ENCODE measurements around the gene TIGD4. TPM values are rescaled to one million over a fixed set of nuclear protein-coding genes. Genes with fewer than 3 reads are reported as not detected.

TIGD4 gene
- total RNA-seq, 1 experiment from 2014 or later, result 0.33 TPM

DNA sequence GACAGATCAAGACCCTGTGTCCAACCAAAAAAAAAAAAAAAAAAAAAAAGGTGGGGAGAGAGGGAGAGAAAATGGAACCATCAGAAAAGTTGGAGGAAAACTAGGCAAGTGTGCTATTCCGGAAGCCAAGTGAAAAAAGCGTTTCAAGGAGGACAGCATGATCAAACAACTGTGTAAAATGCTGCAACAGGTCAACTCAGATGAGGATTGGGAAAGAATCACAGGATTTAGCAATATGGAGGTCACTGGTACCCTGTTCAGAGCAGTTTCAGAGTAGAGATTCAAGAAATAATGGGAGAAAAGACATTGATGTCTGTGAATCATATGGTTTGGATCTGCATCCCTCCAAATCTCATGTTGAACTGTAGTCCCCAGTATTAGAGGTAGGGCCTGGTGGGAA, 47.5 kb downstream of the TIGD4 start:
- DNase-seq (ENCODE audit: low read depth, low spot score) (no peak), ATAC-seq (no peak)
- CTCF ChIA-PET, result no interaction called here
- POLR2A ChIA-PET, result no interaction called here
- Histone ChIP-seq H3K4me1 (ENCODE audit: control insufficient read depth, insufficient read depth, low read length) (no peaks in the 10 kb centered on the region), H3K36me3 (ENCODE audit: control insufficient read depth, insufficient read depth, low read length) (no peaks in the 10 kb centered on the region), H3K4me3 (ENCODE audit: low read depth in 2 of 2, low read length in 2 of 2) (no peak overlapping the region), H3K27ac (ENCODE audit: low read length) (no peak overlapping the region), H3K27me3 (ENCODE audit: control insufficient read depth, insufficient read depth, low read length) (peaks cover 4% of the 10 kb centered on the region; the same call in 1 of the 2 replicates), H3K9me3 (ENCODE audit: control insufficient read depth, insufficient read depth, low read depth, low read length) (no peaks in the 10 kb centered on the region)
- intact Hi-C loops (cut with micrococcal nuclease; ENCODE audit: unreplicated experiment) (no loop called here), in situ Hi-C loops (cut with HindIII; ENCODE audit: low pct_unique_long_range_greater_than_20kb, low sequenced_read_pairs) (no loop called here)
- TF ChIP-seq TCF7L2 (IDR thresholded peaks at IDR 0.05; ENCODE audit: low read depth, low read length) (no peak), POLR2AphosphoS5 (IDR thresholded peaks at IDR 0.05; ENCODE audit: low read depth, low read length) (no peak), SIN3A (IDR thresholded peaks at IDR 0.05; ENCODE audit: borderline replicate concordance, insufficient read depth, low read depth, low read length) (no peak)
- TF ChIP-seq, protein P1, sequence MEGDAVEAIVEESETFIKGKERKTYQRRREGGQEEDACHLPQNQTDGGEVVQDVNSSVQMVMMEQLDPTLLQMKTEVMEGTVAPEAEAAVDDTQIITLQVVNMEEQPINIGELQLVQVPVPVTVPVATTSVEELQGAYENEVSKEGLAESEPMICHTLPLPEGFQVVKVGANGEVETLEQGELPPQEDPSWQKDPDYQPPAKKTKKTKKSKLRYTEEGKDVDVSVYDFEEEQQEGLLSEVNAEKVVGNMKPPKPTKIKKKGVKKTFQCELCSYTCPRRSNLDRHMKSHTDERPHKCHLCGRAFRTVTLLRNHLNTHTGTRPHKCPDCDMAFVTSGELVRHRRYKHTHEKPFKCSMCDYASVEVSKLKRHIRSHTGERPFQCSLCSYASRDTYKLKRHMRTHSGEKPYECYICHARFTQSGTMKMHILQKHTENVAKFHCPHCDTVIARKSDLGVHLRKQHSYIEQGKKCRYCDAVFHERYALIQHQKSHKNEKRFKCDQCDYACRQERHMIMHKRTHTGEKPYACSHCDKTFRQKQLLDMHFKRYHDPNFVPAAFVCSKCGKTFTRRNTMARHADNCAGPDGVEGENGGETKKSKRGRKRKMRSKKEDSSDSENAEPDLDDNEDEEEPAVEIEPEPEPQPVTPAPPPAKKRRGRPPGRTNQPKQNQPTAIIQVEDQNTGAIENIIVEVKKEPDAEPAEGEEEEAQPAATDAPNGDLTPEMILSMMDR (IDR thresholded peaks at IDR 0.05), result no peak
- TF ChIP-seq, protein P2, sequence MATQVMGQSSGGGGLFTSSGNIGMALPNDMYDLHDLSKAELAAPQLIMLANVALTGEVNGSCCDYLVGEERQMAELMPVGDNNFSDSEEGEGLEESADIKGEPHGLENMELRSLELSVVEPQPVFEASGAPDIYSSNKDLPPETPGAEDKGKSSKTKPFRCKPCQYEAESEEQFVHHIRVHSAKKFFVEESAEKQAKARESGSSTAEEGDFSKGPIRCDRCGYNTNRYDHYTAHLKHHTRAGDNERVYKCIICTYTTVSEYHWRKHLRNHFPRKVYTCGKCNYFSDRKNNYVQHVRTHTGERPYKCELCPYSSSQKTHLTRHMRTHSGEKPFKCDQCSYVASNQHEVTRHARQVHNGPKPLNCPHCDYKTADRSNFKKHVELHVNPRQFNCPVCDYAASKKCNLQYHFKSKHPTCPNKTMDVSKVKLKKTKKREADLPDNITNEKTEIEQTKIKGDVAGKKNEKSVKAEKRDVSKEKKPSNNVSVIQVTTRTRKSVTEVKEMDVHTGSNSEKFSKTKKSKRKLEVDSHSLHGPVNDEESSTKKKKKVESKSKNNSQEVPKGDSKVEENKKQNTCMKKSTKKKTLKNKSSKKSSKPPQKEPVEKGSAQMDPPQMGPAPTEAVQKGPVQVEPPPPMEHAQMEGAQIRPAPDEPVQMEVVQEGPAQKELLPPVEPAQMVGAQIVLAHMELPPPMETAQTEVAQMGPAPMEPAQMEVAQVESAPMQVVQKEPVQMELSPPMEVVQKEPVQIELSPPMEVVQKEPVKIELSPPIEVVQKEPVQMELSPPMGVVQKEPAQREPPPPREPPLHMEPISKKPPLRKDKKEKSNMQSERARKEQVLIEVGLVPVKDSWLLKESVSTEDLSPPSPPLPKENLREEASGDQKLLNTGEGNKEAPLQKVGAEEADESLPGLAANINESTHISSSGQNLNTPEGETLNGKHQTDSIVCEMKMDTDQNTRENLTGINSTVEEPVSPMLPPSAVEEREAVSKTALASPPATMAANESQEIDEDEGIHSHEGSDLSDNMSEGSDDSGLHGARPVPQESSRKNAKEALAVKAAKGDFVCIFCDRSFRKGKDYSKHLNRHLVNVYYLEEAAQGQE (IDR thresholded peaks at IDR 0.05; ENCODE audit: insufficient read depth in 1 of 2, low read depth in 2 of 2, low read length in 1 of 2), result no peak
- BruUV-seq (replicated peaks), result no TSS peak

DNA sequence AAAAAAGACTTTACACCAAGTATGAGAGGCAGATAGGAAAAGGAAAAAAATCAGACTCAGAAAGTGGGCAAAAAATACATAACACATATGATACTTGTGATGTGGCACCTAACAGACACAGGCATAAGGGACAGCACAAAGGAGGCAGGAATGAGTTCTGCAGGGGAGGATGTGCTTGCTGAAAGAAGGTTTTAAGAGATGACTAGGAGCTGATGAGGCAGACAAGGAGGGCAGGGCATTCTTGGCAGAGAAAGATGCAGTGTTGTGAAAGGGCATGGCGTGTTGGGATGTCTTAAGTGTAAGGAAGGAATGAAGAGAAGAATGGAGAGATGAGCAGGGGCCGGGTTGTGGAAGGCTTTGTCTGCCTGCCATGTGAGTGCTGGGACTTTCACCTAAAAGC, 50.1 kb downstream of the TIGD4 start:
- no peak overlapping the region for H3K4me3 ChIP-seq (ENCODE audit: low read depth in 2 of 2, low read length in 2 of 2)
- no peaks in the 10 kb centered on the region for H3K4me1 ChIP-seq (ENCODE audit: control insufficient read depth, insufficient read depth, low read length)
- in situ Hi-C loops (cut with HindIII; ENCODE audit: low pct_unique_long_range_greater_than_20kb, low sequenced_read_pairs) (no loop called here), intact Hi-C loops (cut with micrococcal nuclease; ENCODE audit: unreplicated experiment) (no loop called here)
- TF ChIP-seq POLR2AphosphoS5 (IDR thresholded peaks at IDR 0.05; ENCODE audit: low read depth, low read length) (no peak), SIN3A (IDR thresholded peaks at IDR 0.05; ENCODE audit: borderline replicate concordance, insufficient read depth, low read depth, low read length) (no peak)
- TF ChIP-seq, protein P2 (IDR thresholded peaks at IDR 0.05; ENCODE audit: insufficient read depth in 1 of 2, low read depth in 2 of 2, low read length in 1 of 2), result no peak
- H3K27ac ChIP-seq (ENCODE audit: low read length), result no peak overlapping the region
- ATAC-seq (no peak), DNase-seq (ENCODE audit: low read depth, low spot score) (no peak)
- BruUV-seq (replicated peaks), result no TSS peak
- H3K27me3 ChIP-seq (ENCODE audit: control insufficient read depth, insufficient read depth, low read length), result peaks cover 2% of the 10 kb centered on the region; the same call in 1 of the 2 replicates
- no peaks in the 10 kb centered on the region for H3K9me3 ChIP-seq (ENCODE audit: control insufficient read depth, insufficient read depth, low read depth, low read length)
- ChIA-PET CTCF (no interaction called here), POLR2A (no interaction called here)
- no peaks in the 10 kb centered on the region for H3K36me3 ChIP-seq (ENCODE audit: control insufficient read depth, insufficient read depth, low read length)
